Measurements from ENCODE around the gene OR2AJ1.

GRCh38 chr1:247948558-247948957, 23.9 kb downstream of the OR2AJ1 start, which contains the start of gene OR2L8:
- TF ChIP-seq CTCF (IDR thresholded peaks at IDR 0.05) = no peak
- TF ChIP-seq POLR2A (IDR thresholded peaks at IDR 0.05) = no peak

Data from Peyer's patch (tissue), 4 donors.